Measurements from ENCODE around the gene DDIT4. TPM values are rescaled to one million over a fixed set of nuclear protein-coding genes. Genes with fewer than 3 reads are reported as not detected.

The DDIT4 gene
- total and polyA plus RNA-seq, 2 of the 8 experiments (the other 6 are each of a cell fraction or from before 2014, with no cell fraction given): 47.4 to 108 TPM

- Histone ChIP-seq H3K4ac (replicated peaks; ENCODE audit: insufficient read length, low read depth, low read length) (no peak overlapping the region), H3K56ac (replicated peaks; ENCODE audit: insufficient read length, low read depth, low read length) (no peak overlapping the region), H3K36me3 (ENCODE audit: control insufficient read depth in 2 of 4, insufficient read depth in 4 of 4, low read length in 3 of 4) (peaks cover 5 to 12% (median 10%) of the 10 kb centered on the region in 4 experiments), H3K23ac (ENCODE audit: insufficient read length) (no peak overlapping the region), H2BK15ac (ENCODE audit: low read length) (no peak overlapping the region), H3K14ac (ENCODE audit: insufficient read length) (no peak overlapping the region), H4K20me1 (replicated peaks in 1 of 2; ENCODE audit: control insufficient read depth in 1 of 2, insufficient read depth in 2 of 2, low read length in 2 of 2) (no peaks in the 10 kb centered on the region), H3K79me1 (ENCODE audit: low read depth, low read length) (no peaks in the 10 kb centered on the region), H3K18ac (ENCODE audit: extremely low read depth, low read length) (no peak overlapping the region), H3K4me1 (replicated peaks in 1 of 4; ENCODE audit: control insufficient read depth in 3 of 4, insufficient read depth in 4 of 4, low read length in 3 of 4) (no peaks in the 10 kb centered on the region; a peak in 1 of 7 replicates), H3K4me2 (ENCODE audit: insufficient read depth in 1 of 2, low read depth in 2 of 2, low read length in 2 of 2) (no peak overlapping the region), H3K79me2 (ENCODE audit: control insufficient read depth in 1 of 2, insufficient read depth in 2 of 2, low read length in 2 of 2) (no peaks in the 10 kb centered on the region), H2AK5ac (ENCODE audit: low read depth, low read length) (no peak overlapping the region), H4K5ac (ENCODE audit: insufficient read length, low read depth, low read length) (no peak overlapping the region), H2BK5ac (ENCODE audit: low read depth, low read length) (no peak overlapping the region), H4K8ac (ENCODE audit: extremely low read depth, insufficient read depth, low read length) (peak overlapping the region; percentile 42; the same call in 1 of the 2 replicates), H3K27me3 (replicated peaks in 1 of 4; ENCODE audit: control insufficient read depth in 3 of 4, extremely low read depth in 1 of 4, insufficient read depth in 3 of 4, low read length in 3 of 4) (no peaks in the 10 kb centered on the region), H2AFZ (ENCODE audit: low read length) (no peak overlapping the region), H2BK120ac (replicated peaks; ENCODE audit: low read depth, low read length) (no peak overlapping the region), H2BK20ac (ENCODE audit: low read length) (no peak overlapping the region), H3K9me3 (ENCODE audit: insufficient read depth in 2 of 2, low read depth in 1 of 2, low read length in 1 of 2) (no peaks in the 10 kb centered on the region), H4K91ac (replicated peaks; ENCODE audit: insufficient read length, low read length) (no peak overlapping the region), H3K23me2 (ENCODE audit: low read depth, low read length) (no peaks in the 10 kb centered on the region), H3K9ac (replicated peaks in 1 of 4; ENCODE audit: extremely low read depth in 1 of 4, low read depth in 3 of 4, low read length in 3 of 4) (no peak overlapping the region), H3K4me3 (ENCODE audit: extremely low read depth in 1 of 4, insufficient read depth in 2 of 4, low read depth in 3 of 4, low read length in 4 of 4) (no peak overlapping the region), H3K27ac (ENCODE audit: low read depth, low read length) (no peak overlapping the region), H2BK12ac (ENCODE audit: low read depth, low read length) (no peak overlapping the region)
- 94% methylated on average over 13 of the region's 13 CpGs; no CpG with 5 or more reads in 1 of the 2 experiments for WGBS, 2 experiments (ENCODE audit: extremely low coverage in 1 of 2, insufficient coverage in 1 of 2, insufficient read length in 1 of 2, insufficient replicate concordance in 2 of 2, low coverage in 1 of 2, low lambda C conversion rate in 2 of 2, missing lambda C conversion rate in 1 of 2)
- DNase-seq (ENCODE audit: low read depth in 1 of 2, low spot score in 2 of 2) (no peak), FAIRE-seq (no peak)
- ChIA-PET POLR2A (ENCODE audit: partially characterized antibody) (interaction anchor here (0.8 to 4.5 kb wide), 11 partner anchors 10 to 96 kb away, joined by 3 to 35 read pairs (median 6); partner anchors contain the start of gene DDIT4), CTCF (ENCODE audit: partially characterized antibody) (interaction anchor here (0.6 to 4.1 kb wide), 5 partner anchors 15 to 98 kb away, joined by 3 to 18 read pairs (median 7); no protein-coding TSS in a partner anchor)
Measured at GRCh38 chr10:72238392-72239175, 35.1 kb upstream of the DDIT4 start.

Measured in H1 (cell line).